ENCODE results near the gene ZNF814.
"Not testable (repeated sequence)": the region's sequence is repeated elsewhere in the genome, so short reads cannot be mapped to it uniquely, and the experiment has no call there.

- TF ChIP-seq CTCF (IDR thresholded peaks at IDR 0.05; ENCODE audit: insufficient read depth, low read depth, low read length); EZH2 (IDR thresholded peaks at IDR 0.05; ENCODE audit: insufficient read depth, low read length): not testable (repeated sequence)
Measured at GRCh38 chr19:57810410-57811295, 78.2 kb downstream of the ZNF814 start.
